ENCODE measurements around the gene RNF212.

DNA sequence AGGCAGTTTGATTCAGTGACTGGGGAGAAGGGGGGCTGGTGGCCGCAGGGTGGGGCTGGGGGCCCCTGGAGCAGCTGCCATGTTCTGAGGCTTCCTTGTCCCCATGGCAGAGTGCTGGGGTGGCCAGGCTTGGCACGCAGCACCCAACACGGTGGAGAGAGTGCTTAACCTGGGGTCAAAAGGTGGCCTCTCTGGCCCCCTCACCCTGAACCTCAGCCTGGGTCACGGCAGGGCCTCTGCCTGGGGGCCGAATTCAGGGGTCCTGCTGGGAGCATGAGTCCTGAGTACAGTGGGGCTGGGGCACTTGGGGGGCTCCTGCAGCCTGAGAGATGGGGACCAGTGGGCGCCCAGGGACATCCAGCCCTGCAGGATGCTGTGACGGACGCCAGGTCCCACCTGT, 82.0 kb downstream of the RNF212 start:
- TF ChIP-seq, protein P1, sequence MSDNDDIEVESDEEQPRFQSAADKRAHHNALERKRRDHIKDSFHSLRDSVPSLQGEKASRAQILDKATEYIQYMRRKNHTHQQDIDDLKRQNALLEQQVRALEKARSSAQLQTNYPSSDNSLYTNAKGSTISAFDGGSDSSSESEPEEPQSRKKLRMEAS (IDR thresholded peaks at IDR 0.05; ENCODE audit: insufficient read depth, insufficient read length), result no peak
- TF ChIP-seq, protein P2, sequence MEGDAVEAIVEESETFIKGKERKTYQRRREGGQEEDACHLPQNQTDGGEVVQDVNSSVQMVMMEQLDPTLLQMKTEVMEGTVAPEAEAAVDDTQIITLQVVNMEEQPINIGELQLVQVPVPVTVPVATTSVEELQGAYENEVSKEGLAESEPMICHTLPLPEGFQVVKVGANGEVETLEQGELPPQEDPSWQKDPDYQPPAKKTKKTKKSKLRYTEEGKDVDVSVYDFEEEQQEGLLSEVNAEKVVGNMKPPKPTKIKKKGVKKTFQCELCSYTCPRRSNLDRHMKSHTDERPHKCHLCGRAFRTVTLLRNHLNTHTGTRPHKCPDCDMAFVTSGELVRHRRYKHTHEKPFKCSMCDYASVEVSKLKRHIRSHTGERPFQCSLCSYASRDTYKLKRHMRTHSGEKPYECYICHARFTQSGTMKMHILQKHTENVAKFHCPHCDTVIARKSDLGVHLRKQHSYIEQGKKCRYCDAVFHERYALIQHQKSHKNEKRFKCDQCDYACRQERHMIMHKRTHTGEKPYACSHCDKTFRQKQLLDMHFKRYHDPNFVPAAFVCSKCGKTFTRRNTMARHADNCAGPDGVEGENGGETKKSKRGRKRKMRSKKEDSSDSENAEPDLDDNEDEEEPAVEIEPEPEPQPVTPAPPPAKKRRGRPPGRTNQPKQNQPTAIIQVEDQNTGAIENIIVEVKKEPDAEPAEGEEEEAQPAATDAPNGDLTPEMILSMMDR (IDR thresholded peaks at IDR 0.05; ENCODE audit: extremely low read depth in 1 of 2, insufficient read depth in 1 of 2, low read depth in 1 of 2, low read length in 2 of 2), result no peak
- TF ChIP-seq EZH2 (IDR thresholded peaks at IDR 0.05; ENCODE audit: borderline replicate concordance, low read depth, low read length, severe bottlenecking), result no peak
- TF ChIP-seq POLR2AphosphoS5 (IDR thresholded peaks at IDR 0.05; ENCODE audit: insufficient read depth, low read depth, low read length), result no peak
